Cerebellar cortex (tissue), 1 donor: ENCODE results near the gene RCOR2.
"Not testable (repeated sequence)": the region's sequence is repeated elsewhere in the genome, so short reads cannot be mapped to it uniquely, and the experiment has no call there.

Experiments used
- DNase-seq: peaks from one replicate; pipeline ENCODE4 v3.0.0-alpha.2; 2015; ENCODE audit warnings: low spot score

RCOR2 gene

GRCh38 chr11:63877658-63878241 is 39.2 kb downstream of the RCOR2 start:
- DNase-seq = no peak

- no peak for DNase-seq
Measured at GRCh38 chr11:63876616-63877015, 40.3 kb downstream of the RCOR2 start.

GRCh38 chr11:63875506-63876065 is 41.4 kb downstream of the RCOR2 start:
- no peak for DNase-seq

DNA sequence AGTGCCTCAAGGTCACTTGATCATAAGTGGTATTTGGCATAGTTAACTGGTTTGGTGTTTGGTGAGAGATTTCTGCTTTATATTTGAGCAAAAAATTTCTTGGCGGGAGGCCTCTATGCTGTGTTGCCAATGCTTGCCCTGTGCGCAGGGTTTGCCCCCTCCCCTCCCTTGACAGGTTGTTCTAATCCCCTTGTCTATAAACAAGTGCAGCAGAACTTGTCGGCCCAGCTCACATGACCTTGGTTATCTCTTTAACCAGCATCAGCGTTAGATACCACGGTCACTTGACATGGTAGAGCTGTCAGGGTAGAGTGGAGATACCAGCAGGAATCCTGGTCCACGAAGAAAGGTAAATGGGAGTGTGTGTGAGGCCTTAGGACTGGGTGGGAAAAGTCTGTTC is 42.5 kb downstream of the RCOR2 start:
- no peak for DNase-seq

- DNase-seq = no peak
Measured at GRCh38 chr11:63873311-63873710, 43.7 kb downstream of the RCOR2 start.

DNA sequence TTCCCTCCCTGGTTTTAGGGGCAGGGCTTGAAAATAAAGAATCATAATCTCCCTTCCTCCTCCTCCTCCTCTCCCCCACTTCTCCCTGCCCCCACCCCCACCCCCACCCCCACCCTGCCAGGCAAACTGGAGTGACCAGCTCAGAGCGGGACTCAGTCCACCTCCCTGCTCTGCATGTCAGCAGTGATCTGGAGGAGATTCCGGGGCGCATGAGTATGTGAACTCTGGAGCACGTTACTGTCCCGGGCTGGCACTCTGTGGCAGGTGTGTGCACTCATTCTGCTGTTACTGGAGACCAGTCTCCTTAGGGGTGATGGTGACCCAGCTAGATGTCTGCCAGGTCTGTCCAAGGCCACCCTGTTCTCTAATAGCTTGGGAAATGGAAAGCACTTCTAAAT is 44.2 kb downstream of the RCOR2 start:
- DNase-seq = no peak

- DNase-seq = peak; percentile 92
Measured at GRCh38 chr11:63871962-63872799, 44.8 kb downstream of the RCOR2 start.

DNA sequence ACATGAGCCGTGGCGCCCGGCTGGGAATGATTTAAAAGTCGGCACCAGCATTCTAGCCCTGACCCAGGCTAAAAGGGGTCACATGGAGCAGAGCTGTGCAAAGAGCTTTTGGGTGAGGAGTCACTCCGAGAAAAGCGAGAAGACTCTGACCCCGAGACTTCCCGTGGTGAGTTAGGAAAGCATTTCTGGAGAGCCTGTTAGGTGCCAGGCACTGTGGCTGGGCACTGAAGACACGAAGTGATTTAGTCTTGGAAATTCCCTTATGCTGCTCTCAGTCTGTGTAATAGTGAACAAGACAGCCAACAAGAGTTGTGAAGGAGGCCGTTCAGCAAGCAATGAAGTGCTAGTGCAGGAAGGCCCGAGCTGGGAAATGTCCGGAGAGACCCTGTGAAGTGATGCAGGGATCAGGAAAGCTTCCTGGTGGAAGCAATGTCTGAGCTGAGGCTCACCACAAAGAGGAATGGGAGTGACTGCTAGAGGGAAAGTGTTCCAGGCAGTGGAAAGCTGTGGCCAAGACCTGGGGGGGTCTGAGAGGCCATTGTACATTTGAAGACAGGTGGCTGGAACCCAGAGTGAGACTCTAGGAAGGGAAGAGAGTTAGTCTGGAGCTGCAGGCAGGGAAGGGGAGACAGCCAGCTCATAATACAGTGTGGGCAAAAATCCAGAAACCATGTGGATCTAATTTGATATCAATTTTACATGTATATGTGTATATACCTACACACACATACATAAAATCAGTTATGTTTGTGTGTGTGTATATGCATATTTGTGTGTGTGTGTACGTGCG is 46.4 kb downstream of the RCOR2 start:
- no peak for DNase-seq

DNA sequence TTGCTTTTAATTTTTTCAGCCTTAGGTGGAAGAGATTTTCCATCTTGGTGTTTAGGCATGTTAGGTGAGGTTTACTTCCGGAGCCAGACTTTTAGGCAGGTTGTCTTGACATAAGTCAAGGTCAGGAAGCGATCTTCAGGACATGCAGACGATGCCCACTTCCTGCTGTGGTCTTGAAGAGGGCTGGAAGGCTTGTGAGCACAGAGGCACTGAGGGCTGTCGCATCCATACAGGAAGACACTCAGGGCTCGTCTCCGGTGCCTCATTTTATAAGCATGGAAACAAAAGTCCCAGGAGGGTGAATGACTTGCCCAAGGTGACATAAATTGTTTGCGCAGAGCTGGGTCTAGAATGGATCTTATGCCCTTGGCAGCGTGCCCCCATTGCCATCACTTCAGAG is 47.3 kb downstream of the RCOR2 start:
- DNase-seq = no peak

DNA sequence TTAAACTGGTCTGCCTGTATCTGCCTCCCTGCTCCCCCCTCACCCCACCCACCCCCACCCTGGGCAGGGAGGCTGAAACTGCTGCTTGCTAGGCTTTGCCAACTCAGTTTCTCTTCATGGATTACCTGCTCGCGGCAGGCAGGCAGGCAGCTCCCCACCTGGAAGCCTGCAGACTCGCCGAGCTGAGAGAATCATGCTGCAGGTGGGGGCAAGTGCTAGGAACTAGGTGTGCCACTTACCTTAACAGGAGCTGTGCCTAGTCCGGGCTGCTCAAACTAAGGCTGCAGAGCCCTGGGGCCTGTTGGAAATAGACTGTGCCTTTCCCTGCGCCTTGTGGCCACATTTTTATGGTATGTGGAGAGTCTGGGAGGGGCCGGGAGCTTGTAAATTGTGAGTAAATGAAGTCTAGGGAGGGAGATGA is 47.8 kb downstream of the RCOR2 start:
- no peak for DNase-seq

GRCh38 chr11:63868399-63869064 is 48.4 kb downstream of the RCOR2 start:
- DNase-seq = no peak

DNA sequence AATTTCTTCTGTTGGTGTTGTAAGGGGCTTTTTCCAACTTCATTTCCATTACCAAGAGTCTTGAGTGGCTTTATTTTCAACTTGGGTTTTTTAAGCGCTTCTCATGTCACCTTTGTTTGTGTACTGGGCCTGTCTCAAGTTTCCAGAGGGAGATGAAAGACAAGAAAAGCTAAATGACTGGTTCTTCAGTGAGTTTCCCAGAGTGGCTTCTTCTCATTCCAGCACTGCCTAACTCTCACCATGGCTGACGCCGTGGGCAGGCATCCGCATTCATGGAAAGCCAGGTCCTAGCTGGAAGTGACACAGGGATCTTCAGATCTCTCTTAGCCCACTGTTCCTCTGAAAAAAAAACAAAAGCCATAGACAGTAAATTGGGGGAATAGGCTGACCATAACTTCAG is 49.5 kb downstream of the RCOR2 start:
- DNase-seq = no peak

DNA sequence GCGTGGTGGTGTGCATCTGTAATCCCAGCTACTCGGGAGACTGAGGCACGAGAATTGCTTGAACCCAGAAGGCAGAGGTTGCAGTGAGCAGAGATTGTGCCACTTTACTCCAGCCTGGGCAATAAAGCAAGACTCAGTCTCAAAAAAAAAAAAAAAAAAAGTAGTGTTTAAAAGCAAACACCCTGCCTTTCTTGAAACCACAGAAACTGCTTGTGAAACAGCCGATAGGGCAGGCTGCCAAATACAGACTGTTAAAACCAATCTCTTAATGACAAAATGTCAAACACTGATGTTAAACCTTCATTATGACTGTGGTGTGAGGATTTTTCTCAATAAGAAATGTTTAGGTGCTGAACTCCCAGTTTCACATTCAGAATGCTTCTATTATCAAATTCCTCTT is 50.8 kb downstream of the RCOR2 start:
- no peak for DNase-seq

GRCh38 chr11:63863620-63864019 is 53.3 kb downstream of the RCOR2 start:
- DNase-seq = not testable (repeated sequence)

GRCh38 chr11:63862923-63863322 is 54.0 kb downstream of the RCOR2 start:
- DNase-seq = no peak
